ENCODE measurements around the gene LARP1.
"Not testable (repeated sequence)": the region's sequence is repeated elsewhere in the genome, so short reads cannot be mapped to it uniquely, and the experiment has no call there.

The LARP1 gene

GRCh38 chr5:154834053-154834452 is 78.9 kb downstream of the LARP1 start:
- no peak for DNase-seq (ENCODE audit: low read depth)
- no peak overlapping the region for H3K4me3 ChIP-seq (ENCODE audit: low read depth, low read length)
- TF ChIP-seq CTCF (IDR thresholded peaks at IDR 0.05; ENCODE audit: low read depth, low read length, missing control alignments) = no peak

GRCh38 chr5:154835701-154836052 is 80.5 kb downstream of the LARP1 start:
- DNase-seq (ENCODE audit: low read depth); H3K4me3 ChIP-seq (ENCODE audit: low read depth, low read length): not testable (repeated sequence)

GRCh38 chr5:154836225-154836624 is 81.0 kb downstream of the LARP1 start:
- TF ChIP-seq CTCF (IDR thresholded peaks at IDR 0.05; ENCODE audit: low read depth, low read length, missing control alignments) = no peak
- no peak overlapping the region for H3K4me3 ChIP-seq (ENCODE audit: low read depth, low read length)
- DNase-seq (ENCODE audit: low read depth) = no peak

- H3K4me3 ChIP-seq (ENCODE audit: low read depth, low read length) = no peak overlapping the region
- TF ChIP-seq CTCF (IDR thresholded peaks at IDR 0.05; ENCODE audit: low read depth, low read length, missing control alignments) = no peak
- DNase-seq (ENCODE audit: low read depth) = no peak
Observed at GRCh38 chr5:154837009-154837901, 82.1 kb downstream of the LARP1 start.

- TF ChIP-seq CTCF (IDR thresholded peaks at IDR 0.05; ENCODE audit: low read depth, low read length, missing control alignments) = no peak
- no peak overlapping the region for H3K4me3 ChIP-seq (ENCODE audit: low read depth, low read length)
- no peak for DNase-seq (ENCODE audit: low read depth)
Observed at GRCh38 chr5:154840435-154841272, 85.5 kb downstream of the LARP1 start.

GRCh38 chr5:154841273-154841661 is 86.1 kb downstream of the LARP1 start:
- no peak for TF ChIP-seq CTCF (IDR thresholded peaks at IDR 0.05; ENCODE audit: low read depth, low read length, missing control alignments)
- no peak for DNase-seq (ENCODE audit: low read depth)
- H3K4me3 ChIP-seq (ENCODE audit: low read depth, low read length) = no peak overlapping the region

GRCh38 chr5:154842689-154843530 is 87.7 kb downstream of the LARP1 start:
- no peak for TF ChIP-seq CTCF (IDR thresholded peaks at IDR 0.05; ENCODE audit: low read depth, low read length, missing control alignments)
- no peak overlapping the region for H3K4me3 ChIP-seq (ENCODE audit: low read depth, low read length)
- DNase-seq (ENCODE audit: low read depth) = no peak

All from GM12864 (cell line).